IMR-90 (cell line): Measurements from ENCODE around the gene UGT8. TPM values are rescaled to one million over a fixed set of nuclear protein-coding genes. Genes with fewer than 3 reads are reported as not detected.

ENCODE experiments used
- ATAC-seq: fragments of 200-7000 bp; cut with Tn5 transposase; 2 replicates; pipeline ENCODE4 v1.9.1; 2020; ENCODE audit warnings: low read depth, mild to moderate bottlenecking, moderate library complexity
- BruUV-seq: library from RNA; stranded (reverse); fragments of 400-500 nt; replicated peaks from 2 replicates; lab custom pipeline; 2021; lab: Mats Ljungman, UMichigan
- CTCF ChIA-PET: fragments of 300-600 bp; formaldehyde crosslinking; extraction: SDS; loops from one replicate; lab custom pipeline; 2021; ENCODE audit warnings: antibody characterized with exemption; lab: Yijun Ruan, JAX
- POLR2A ChIA-PET: fragments of 300-600 bp; sonication (Branson Sonifier 250); formaldehyde crosslinking; loops from one replicate; lab custom pipeline; 2022; ENCODE audit warnings: antibody characterized with exemption; ENCODE audit not compliant: unreplicated experiment; lab: Charles Lee
- DNase-seq: peaks from one replicate; pipeline ENCODE4 v3.0.0; 2013
- H2AFZ ChIP-seq: replicated peaks from 2 replicates; pipeline ENCODE3; 2013; ENCODE audit warnings: low read length, mild to moderate bottlenecking; ENCODE audit not compliant: poor library complexity
- H2AK5ac ChIP-seq: 2 replicates; pipeline ENCODE4 v1.6.1; 2013; ENCODE audit warnings: low read depth, low read length, inconsistent platforms
- H2AK9ac ChIP-seq: replicated peaks from 2 replicates; pipeline ENCODE3; 2013; ENCODE audit warnings: mild to moderate bottlenecking, low read depth, low read length, moderate library complexity; ENCODE audit not compliant: poor library complexity
- H2BK120ac ChIP-seq: 2 replicates; pipeline ENCODE4 v1.6.1; 2013; ENCODE audit warnings: low read depth, low read length, inconsistent platforms
- H2BK15ac ChIP-seq: 3 replicates; pipeline ENCODE4 v1.6.1; 2013; ENCODE audit warnings: low read depth, low read length, inconsistent platforms
- H2BK20ac ChIP-seq: 2 replicates; pipeline ENCODE4 v1.6.1; 2013; ENCODE audit warnings: low read depth, mild to moderate bottlenecking, inconsistent platforms, low read length, moderate library complexity
- H2BK5ac ChIP-seq: 2 replicates; pipeline ENCODE4 v1.6.1; 2013; ENCODE audit warnings: mild to moderate bottlenecking, low read depth, low read length, inconsistent platforms; ENCODE audit not compliant: poor library complexity, severe bottlenecking
- H3K14ac ChIP-seq: replicated peaks from 2 replicates; pipeline ENCODE4 v1.6.1; 2013; ENCODE audit warnings: low read depth, low read length, inconsistent platforms
- H3K18ac ChIP-seq: 2 replicates; pipeline ENCODE4 v1.6.1; 2013; ENCODE audit warnings: low read depth, low read length, control low read depth
- H3K23ac ChIP-seq: 2 replicates; pipeline ENCODE4 v1.6.1; 2013; ENCODE audit warnings: low read depth, low read length, inconsistent platforms
- H3K27ac ChIP-seq: 2 replicates; pipeline ENCODE4 v1.5.1; 2013; ENCODE audit warnings: mild to moderate bottlenecking, control low read depth, low read length; ENCODE audit not compliant: insufficient read depth
- H3K27me3 ChIP-seq: 2 replicates; pipeline ENCODE4 v1.6.1; 2013; ENCODE audit warnings: low read length; ENCODE audit not compliant: control insufficient read depth, insufficient read depth
- H3K36me3 ChIP-seq: 2 replicates; pipeline ENCODE4 v1.6.1; 2013; ENCODE audit warnings: low read length, mixed read lengths; ENCODE audit not compliant: control insufficient read depth, insufficient read depth
- H3K4ac ChIP-seq: 2 replicates; pipeline ENCODE4 v1.6.1; 2013; ENCODE audit warnings: low read depth, low read length, inconsistent platforms
- H3K4me1 ChIP-seq: 2 replicates; pipeline ENCODE4 v1.6.1; 2013; ENCODE audit warnings: low read length, mixed read lengths; ENCODE audit not compliant: control insufficient read depth, insufficient read depth
- H3K4me2 ChIP-seq: 2 replicates; pipeline ENCODE4 v1.6.1; 2013; ENCODE audit warnings: low read depth, mild to moderate bottlenecking, control low read depth, low read length, moderate library complexity
- H3K4me3 ChIP-seq: 2 replicates; pipeline ENCODE4 v1.5.1; 2013; ENCODE audit warnings: low read depth, mild to moderate bottlenecking, control low read depth, low read length, moderate library complexity; ENCODE audit not compliant: insufficient read depth
- H3K56ac ChIP-seq: 2 replicates; pipeline ENCODE4 v1.6.1; 2013; ENCODE audit warnings: low read length, inconsistent platforms; ENCODE audit not compliant: insufficient read depth; ENCODE audit errors: extremely low read depth
- H3K79me1 ChIP-seq, 2 experiments: 2 replicates each; pipeline ENCODE4 v1.6.1; 2013; ENCODE audit warnings: low read length in 2 of 2, inconsistent platforms in 1 of 2, low read depth in 1 of 2
- H3K9ac ChIP-seq: 2 replicates; pipeline ENCODE4 v1.6.1; 2013; ENCODE audit warnings: low read depth, low read length, control low read depth
- H3K9me1 ChIP-seq: 2 replicates; pipeline ENCODE4 v1.6.1; 2013; ENCODE audit warnings: low read length, inconsistent platforms; ENCODE audit not compliant: insufficient read depth
- H3K9me3 ChIP-seq: 2 replicates; pipeline ENCODE4 v1.6.1; 2013; ENCODE audit warnings: low read length; ENCODE audit not compliant: control insufficient read depth, insufficient read depth
- H4K20me1 ChIP-seq: 2 replicates; pipeline ENCODE4 v1.6.1; 2013; ENCODE audit warnings: low read length, inconsistent platforms; ENCODE audit not compliant: insufficient read depth
- H4K5ac ChIP-seq: 2 replicates; pipeline ENCODE4 v1.6.1; 2013; ENCODE audit warnings: mild to moderate bottlenecking, low read depth, low read length, control low read depth
- H4K8ac ChIP-seq, 2 experiments: 2 replicates each; pipeline ENCODE4 v1.6.1; 2013; ENCODE audit warnings: low read depth in 2 of 2, low read length in 2 of 2, control low read depth in 1 of 2, inconsistent platforms in 1 of 2
- H4K91ac ChIP-seq: 2 replicates; pipeline ENCODE4 v1.6.1; 2013; ENCODE audit warnings: low read depth, low read length, inconsistent platforms; ENCODE audit not compliant: insufficient read depth
- ELK1 ChIP-seq: fragments of 150-350 bp; IDR thresholded peaks from 2 replicates; pipeline ENCODE4 v1.6.1; 2016; ENCODE audit warnings: low read depth, mild to moderate bottlenecking, low read length, moderate library complexity, borderline replicate concordance
- WGBS, 2 experiments: methylation state at CpG; one replicate each; pipeline versions ENCODE4 v1.1.5 to v1.1.7; 2013; ENCODE audit warnings: missing lambda C conversion rate in 2 of 2; ENCODE audit not compliant: insufficient read length in 1 of 2; ENCODE audit errors: extremely low coverage in 2 of 2; 5-methylcytosine and 5-hydroxymethylcytosine counted together
- dilution Hi-C: fragments of 300-500 bp; cut with HindIII; formaldehyde crosslinking; loops from one replicate; pipeline ENCODE4 v1.14.3; 2018; ENCODE audit warnings: low sequenced_read_pairs; ENCODE audit not compliant: unreplicated experiment
- in situ Hi-C: fragments of 300-500 bp; cut with MboI; formaldehyde crosslinking; loops from 3 replicates; pipeline ENCODE4 v1.14.3; 2019; ENCODE audit warnings: low sequenced_read_pairs, inconsistent platforms, mixed read lengths
- intact Hi-C: fragments of 100-400 bp; cut with micrococcal nuclease; formaldehyde crosslinking; loops from 2 replicates; pipeline ENCODE4 v1.10.0; 2022
- polyA plus RNA-seq, 3 experiments: library from polyadenylated mRNA; depleted of rRNA; stranded (reverse); fragments of >200 nt; gene quantifications; 2 replicates each; pipeline ENCODE4 v1.2.3, GENCODE V29; 2012; ENCODE audit warnings: low replicate concordance in 1 of 3
- total RNA-seq: library from RNA; depleted of rRNA; stranded (reverse); fragments of >200 nt; gene quantifications from 2 replicates; pipeline ENCODE4 v1.2.3, GENCODE V29; 2012

UGT8 gene
- total and polyA plus RNA-seq, 2 of the 4 experiments (the other 2 are of a cell fraction) = not detected

GRCh38 chr4:114601304-114602052, 2.9 kb downstream of the UGT8 start:
- BruUV-seq = no TSS peak
- dilution Hi-C loops = no loop called here

More at GRCh38 chr4:114601304-114602052, 2.9 kb downstream of the UGT8 start:
- no peaks in the 10 kb centered on the region for H3K79me1 ChIP-seq
- no peak overlapping the region for H2AFZ ChIP-seq
- no peak overlapping the region for H2BK5ac ChIP-seq
- CTCF ChIA-PET = no interaction called here
- H3K4me1 ChIP-seq = peaks cover 1% of the 10 kb centered on the region; the same call in 1 of the 2 replicates
- H3K27ac ChIP-seq = no peak overlapping the region
- H3K9ac ChIP-seq = no peak overlapping the region
- intact Hi-C loops (no loop called here), in situ Hi-C loops (no loop called here)
- H3K9me1 ChIP-seq = no peaks in the 10 kb centered on the region
- POLR2A ChIA-PET = no interaction called here
- H2AK9ac ChIP-seq = no peak overlapping the region
- no peaks in the 10 kb centered on the region for H3K36me3 ChIP-seq
- no peak for TF ChIP-seq ELK1
- H4K5ac ChIP-seq = no peak overlapping the region
- no peak overlapping the region for H2BK120ac ChIP-seq
- no peak overlapping the region for H2BK15ac ChIP-seq
- peaks cover 22% of the 10 kb centered on the region for H3K27me3 ChIP-seq
- H3K23ac ChIP-seq = no peak overlapping the region
- H4K8ac ChIP-seq = no peak overlapping the region
- DNase-seq (no peak), ATAC-seq (no peak)
- no peak overlapping the region for H3K4ac ChIP-seq
- no peak overlapping the region for H3K4me2 ChIP-seq
- H3K4me3 ChIP-seq = no peak overlapping the region
- H3K9me3 ChIP-seq = no peaks in the 10 kb centered on the region
- H4K91ac ChIP-seq = no peak overlapping the region
- WGBS, 2 experiments = no CpG with 5 or more reads among the region's 5 CpGs
- H2BK20ac ChIP-seq = no peak overlapping the region
- no peak overlapping the region for H3K56ac ChIP-seq
- no peak overlapping the region for H3K18ac ChIP-seq
- no peak overlapping the region for H3K14ac ChIP-seq
- no peaks in the 10 kb centered on the region for H4K20me1 ChIP-seq
- H2AK5ac ChIP-seq = no peak overlapping the region
